ENCODE results near the gene LHCGR. TPM values are rescaled to one million over a fixed set of nuclear protein-coding genes. Genes with fewer than 3 reads are reported as not detected.
"Not testable (repeated sequence)": the region's sequence is repeated elsewhere in the genome, so short reads cannot be mapped to it uniquely, and the experiment has no call there.

The LHCGR gene
- polyA plus RNA-seq, 3 donors = 0.24 to 0.70 (median 0.64) TPM

- DNase-seq = no peak
Observed at GRCh38 chr2:48709096-48710034, 46.2 kb downstream of the LHCGR start.

- no peak for DNase-seq
Observed at GRCh38 chr2:48707466-48707865, 48.1 kb downstream of the LHCGR start.

DNA sequence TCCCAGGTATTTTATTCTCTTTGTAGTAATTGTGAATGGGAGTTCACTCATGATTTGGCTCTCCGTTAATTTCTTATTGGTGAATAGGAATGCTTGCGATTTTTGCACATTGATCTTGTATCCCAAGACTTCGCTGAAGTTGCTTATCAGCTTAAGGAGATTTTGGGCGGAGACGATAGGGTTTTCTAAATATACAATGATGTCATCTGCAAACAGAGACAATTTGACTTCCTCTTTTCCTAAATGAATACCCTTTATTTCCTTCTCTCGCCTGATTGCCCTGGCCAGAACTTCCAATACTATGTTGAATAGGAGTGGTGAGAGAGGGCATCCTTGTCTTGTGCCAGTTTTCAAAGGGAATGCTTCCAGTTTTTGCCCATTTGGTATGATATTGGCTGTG is 51.9 kb downstream of the LHCGR start:
- DNase-seq = not testable (repeated sequence)

DNA sequence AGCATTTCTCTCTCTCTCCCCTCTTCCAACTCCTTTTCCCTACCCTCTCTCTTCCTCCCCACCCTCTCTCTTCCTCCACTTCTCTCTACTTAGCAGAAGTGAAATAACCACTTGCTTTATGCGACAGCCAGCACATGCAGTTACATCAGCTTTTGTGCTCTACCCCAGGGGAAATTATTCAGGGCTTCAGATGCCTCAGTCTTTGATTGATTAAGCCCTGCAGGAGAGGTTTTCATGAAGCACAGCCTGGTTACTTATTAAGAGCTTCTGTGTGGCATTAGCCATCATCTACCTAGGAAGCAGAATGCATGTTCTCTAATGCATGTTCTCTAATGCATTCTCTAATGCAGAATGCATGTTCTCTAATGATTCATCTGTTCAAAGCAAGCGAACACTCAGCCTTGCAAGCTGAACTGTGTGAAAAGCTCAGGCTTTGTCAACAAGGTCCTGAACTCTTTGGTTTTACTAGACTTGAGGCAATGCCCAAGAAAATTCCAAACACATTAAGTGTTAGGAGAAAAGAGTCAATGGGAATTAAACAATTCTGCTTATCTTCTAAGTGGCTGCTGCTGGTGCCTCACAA is 56.1 kb downstream of the LHCGR start:
- no peak for DNase-seq

DNA sequence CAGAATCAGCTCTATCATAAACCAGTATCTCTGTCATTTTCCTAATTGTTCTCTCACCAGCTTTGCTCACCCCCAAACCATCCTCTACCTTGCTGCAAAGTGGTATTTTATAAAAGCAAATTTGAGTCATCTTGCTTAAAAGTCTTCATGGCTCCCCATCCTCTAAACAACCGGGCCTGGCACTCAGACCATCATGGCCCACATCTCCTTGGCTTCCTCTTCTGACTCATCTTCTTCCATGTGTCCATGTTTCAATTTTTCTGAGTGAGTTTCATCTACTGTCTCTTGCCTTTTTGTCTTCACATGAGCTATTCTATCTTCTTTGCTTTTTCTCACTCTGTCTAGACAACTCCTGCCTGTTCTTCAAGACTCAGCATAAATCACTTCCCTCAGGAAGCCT is 58.6 kb downstream of the LHCGR start:
- DNase-seq = no peak

DNA sequence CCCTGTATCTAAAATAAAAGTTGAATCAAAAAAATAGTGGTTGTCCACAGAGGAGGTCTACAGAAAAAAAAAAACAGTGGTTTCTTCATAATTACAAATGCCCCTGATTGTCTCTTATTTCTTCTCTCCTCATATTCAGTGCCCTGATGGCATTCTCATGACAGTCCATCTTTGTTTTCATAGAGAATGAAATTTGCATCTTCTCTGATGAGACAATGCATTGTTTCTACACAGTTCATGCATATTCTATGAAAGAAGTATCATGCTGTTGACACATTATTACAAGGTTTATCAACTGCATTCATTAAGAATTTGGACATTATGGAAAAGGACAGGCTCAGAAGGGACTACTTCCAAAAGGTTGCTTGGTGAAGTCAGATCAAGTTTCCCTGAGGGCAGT is 59.5 kb downstream of the LHCGR start:
- DNase-seq = no peak

GRCh38 chr2:48694149-48694548 is 61.4 kb downstream of the LHCGR start:
- no peak for DNase-seq

DNA sequence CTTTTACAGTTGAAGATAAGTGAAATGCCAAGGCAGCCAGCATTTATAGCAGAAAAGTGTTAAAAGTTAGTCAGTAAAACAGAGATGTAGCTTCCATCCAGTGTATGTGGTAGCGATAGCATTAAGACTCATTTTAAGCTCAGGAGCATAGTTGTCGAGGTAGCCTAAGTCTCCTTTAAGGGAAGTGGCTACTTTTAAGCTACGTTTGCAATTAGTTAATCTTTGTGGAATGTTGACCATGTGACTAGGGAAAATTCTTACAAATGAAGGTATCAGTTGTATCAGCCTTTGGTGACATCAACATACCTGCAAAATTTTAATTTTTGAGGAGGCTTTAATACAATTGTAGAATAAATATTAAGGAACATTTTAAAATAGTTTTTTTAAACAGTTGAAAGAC is 61.9 kb downstream of the LHCGR start:
- no peak for DNase-seq

DNA sequence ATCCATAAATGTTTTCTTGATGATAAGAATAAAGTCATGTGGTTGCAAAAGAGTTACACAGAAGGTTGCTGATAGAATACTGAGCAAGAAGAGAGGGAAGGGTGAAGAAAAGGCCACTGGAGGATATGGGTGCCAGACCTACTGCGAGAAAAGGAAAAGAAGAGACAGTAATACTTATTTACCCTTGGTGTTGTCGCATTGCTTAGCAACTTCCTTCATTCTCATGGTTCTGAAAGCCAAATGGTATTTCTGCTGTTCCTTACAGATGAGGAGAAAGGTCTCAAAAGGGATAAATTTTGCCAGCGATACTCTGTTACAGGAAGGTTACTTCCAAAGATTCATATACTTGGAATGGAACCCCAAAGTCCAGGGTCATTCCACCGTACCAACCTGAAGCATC is 62.5 kb downstream of the LHCGR start:
- no peak for DNase-seq

- no peak for DNase-seq
Observed at GRCh38 chr2:48691935-48692691, 63.4 kb downstream of the LHCGR start.

DNA sequence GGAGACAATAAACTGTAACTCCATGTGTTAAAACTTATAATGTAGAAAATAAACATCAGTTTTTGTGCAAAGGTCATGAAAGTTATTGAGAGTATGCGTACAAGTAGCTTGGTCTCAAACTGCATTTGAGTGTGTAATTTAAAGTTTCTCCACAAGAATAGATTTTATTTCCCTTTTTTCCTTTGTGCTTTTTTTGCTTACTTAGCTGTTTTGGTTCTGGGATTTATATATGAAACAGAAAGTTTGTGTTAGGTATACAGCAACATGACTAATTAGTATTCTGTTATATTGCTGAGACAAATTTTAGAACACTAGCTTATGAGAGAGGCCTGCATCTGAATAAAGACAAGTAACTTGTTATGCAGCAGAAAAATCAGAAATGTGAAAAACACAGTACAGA is 70.4 kb downstream of the LHCGR start:
- no peak for DNase-seq

GRCh38 chr2:48677450-48677849 is 78.1 kb downstream of the LHCGR start:
- no peak for DNase-seq

DNA sequence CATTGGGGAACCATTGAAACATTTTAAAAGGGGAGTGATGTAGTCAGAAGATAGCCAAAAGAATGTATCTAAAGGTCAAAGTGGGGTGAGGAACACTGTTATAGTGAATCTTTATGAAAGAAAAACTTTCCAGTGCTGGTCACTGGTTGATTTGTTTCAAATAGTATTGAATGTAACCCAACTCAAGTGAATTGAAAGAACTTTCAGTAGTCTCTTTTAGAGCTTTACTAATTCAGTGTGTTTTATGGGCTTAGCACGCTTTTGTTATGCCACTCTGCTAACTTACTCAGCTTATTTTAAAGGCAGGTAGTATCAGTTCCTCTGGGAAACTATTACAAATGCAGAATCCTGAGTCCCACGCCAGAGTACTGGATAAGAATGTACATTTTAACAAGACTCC is 80.6 kb downstream of the LHCGR start:
- DNase-seq = no peak

- DNase-seq = no peak
Observed at GRCh38 chr2:48673581-48673980, 81.9 kb downstream of the LHCGR start.

- DNase-seq = no peak
Observed at GRCh38 chr2:48668992-48669391, 86.5 kb downstream of the LHCGR start.

- DNase-seq = no peak
Observed at GRCh38 chr2:48651158-48651790, 104.2 kb downstream of the LHCGR start.

DNA sequence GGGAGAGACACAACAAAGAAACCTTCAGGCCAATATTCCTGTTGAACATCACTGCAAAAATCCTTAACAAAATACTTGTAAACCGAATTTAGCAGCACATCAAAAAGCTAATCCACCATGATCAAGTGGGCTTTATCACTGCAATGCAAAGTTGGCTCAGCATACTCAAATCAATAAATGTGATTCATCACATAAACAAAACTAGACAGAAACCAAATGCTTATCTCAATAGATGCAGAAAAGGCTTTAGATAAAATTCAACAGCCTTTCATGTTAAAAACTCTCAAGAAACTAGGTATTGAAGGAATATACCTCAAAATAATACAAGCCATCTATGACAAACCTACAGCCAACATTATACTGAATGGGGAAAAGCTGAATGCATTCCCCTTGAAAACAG is 117.3 kb downstream of the LHCGR start:
- DNase-seq = no peak

Other genes with a start within 250 kb of the LHCGR start
- 10 to 100 TPM; 31.1 to 38.7 (median 34.1) TPM for gene STON1, start 225.6 kb downstream of the LHCGR start, polyA plus RNA-seq (ENCODE audit: insufficient read length in 3 of 3)
- 1 to 10 TPM in 1 of 3 donors, under 1 TPM in 1, not detected in 1; 0.95 to 1.1 TPM for gene GTF2A1L, start 137.9 kb downstream of the LHCGR start, polyA plus RNA-seq (ENCODE audit: insufficient read length in 3 of 3)

All from renal pelvis (tissue), 4 donors.